VCaP (cell line): ENCODE results near the gene USP36.

Experiments used
- H3K27ac ChIP-seq: fragments of 450-650 bp; 2 replicates; pipeline ENCODE4 v1.5.1; 2017
- CTCF ChIP-seq: fragments of 450-650 bp; conservative IDR thresholded peaks from 2 replicates; pipeline ENCODE4 v1.5.1; 2017; ENCODE audit warnings: mild to moderate bottlenecking, moderate library complexity

USP36 gene

GRCh38 chr17:78818152-78818846, 22.3 kb downstream of the USP36 start:
- TF ChIP-seq CTCF = no peak
- peak overlapping the region; percentile 95 for H3K27ac ChIP-seq

GRCh38 chr17:78817123-78817522, 23.5 kb downstream of the USP36 start:
- no peak for TF ChIP-seq CTCF
- peak overlapping the region; percentile 95; the same call in 1 of the 2 replicates for H3K27ac ChIP-seq

- TF ChIP-seq CTCF = no peak
Observed at GRCh38 chr17:78815696-78816095, 24.9 kb downstream of the USP36 start.

GRCh38 chr17:78812855-78813254, 27.8 kb downstream of the USP36 start:
- no peak overlapping the region for H3K27ac ChIP-seq
- TF ChIP-seq CTCF = no peak

More at GRCh38 chr17:78815696-78816095, 24.9 kb downstream of the USP36 start:
- H3K27ac ChIP-seq = no peak overlapping the region

- TF ChIP-seq CTCF = no peak
Observed at GRCh38 chr17:78808163-78808562, 32.5 kb downstream of the USP36 start.

GRCh38 chr17:78806451-78806850, 34.2 kb downstream of the USP36 start:
- no peak for TF ChIP-seq CTCF
- H3K27ac ChIP-seq = no peak overlapping the region

More at GRCh38 chr17:78808163-78808562, 32.5 kb downstream of the USP36 start:
- no peak overlapping the region for H3K27ac ChIP-seq

- no peak for TF ChIP-seq CTCF
- H3K27ac ChIP-seq = no peak overlapping the region
Observed at GRCh38 chr17:78805301-78805700, 35.3 kb downstream of the USP36 start.
